Liver (tissue), 9 donors: ENCODE results near the gene CPNE5. TPM values are rescaled to one million over a fixed set of nuclear protein-coding genes. Genes with fewer than 3 reads are reported as not detected.

Experiments used
- DNase-seq: peaks from one replicate; pipeline ENCODE4 v3.0.0-alpha.2; 2017; ENCODE audit warnings: low spot score
- H3K27ac ChIP-seq, 2 donors: one replicate each; pipeline ENCODE4 v1.7.0; 2013; ENCODE audit warnings: inconsistent platforms in 2 of 2, low read length in 2 of 2, control low read depth in 1 of 2, low read depth in 1 of 2, mild to moderate bottlenecking in 1 of 2
- H3K27me3 ChIP-seq, 4 donors: one replicate each; pipeline versions ENCODE4 v1.6.1 to v1.7.0; 2013; ENCODE audit warnings: low read length in 3 of 4, inconsistent platforms in 1 of 4, mild to moderate bottlenecking in 1 of 4, moderate library complexity in 1 of 4; ENCODE audit not compliant: control insufficient read depth in 4 of 4, insufficient read depth in 4 of 4
- H3K36me3 ChIP-seq, 4 donors: one replicate each; pipeline versions ENCODE4 v1.6.1 to v1.7.0; 2013; ENCODE audit warnings: low read length in 3 of 4, mild to moderate bottlenecking in 3 of 4, low read depth in 1 of 4, moderate library complexity in 1 of 4; ENCODE audit not compliant: control insufficient read depth in 4 of 4, insufficient read depth in 3 of 4
- H3K4me1 ChIP-seq, 4 donors: one replicate each; pipeline versions ENCODE4 v1.6.1 to v1.7.0; 2013; ENCODE audit warnings: low read length in 3 of 4, mild to moderate bottlenecking in 3 of 4, moderate library complexity in 1 of 4; ENCODE audit not compliant: control insufficient read depth in 4 of 4, insufficient read depth in 4 of 4
- H3K4me3 ChIP-seq, 3 donors: one replicate each; pipeline versions ENCODE4 v1.6.1 to v1.7.0; 2013; ENCODE audit warnings: low read length in 3 of 3, control low read depth in 1 of 3, low read depth in 1 of 3, mild to moderate bottlenecking in 1 of 3
- H3K9ac ChIP-seq, 2 donors: one replicate each; pipeline ENCODE4 v1.7.0; 2013; ENCODE audit warnings: low read length in 2 of 2, mild to moderate bottlenecking in 2 of 2, moderate library complexity in 2 of 2, control low read depth in 1 of 2, low read depth in 1 of 2
- H3K9me3 ChIP-seq, 4 donors: one replicate each; pipeline versions ENCODE4 v1.6.1 to v1.7.0; 2013; ENCODE audit warnings: low read length in 3 of 4; ENCODE audit not compliant: control insufficient read depth in 4 of 4
- ATF3 ChIP-seq: IDR thresholded peaks from 2 replicates; pipeline ENCODE4 v1.6.1; 2016; ENCODE audit warnings: antibody characterized with exemption
- CTCF ChIP-seq: fragments of 150-350 bp; IDR thresholded peaks from 2 replicates; pipeline ENCODE4 v1.5.1; 2017; ENCODE audit warnings: improper control_type of control experiment, low read depth, low read length; ENCODE audit not compliant: missing input control
- EGR1 ChIP-seq, 2 donors: IDR thresholded peaks; 2 replicates each; pipeline ENCODE4 v1.6.1; 2016 to 2018; ENCODE audit warnings: antibody characterized with exemption in 2 of 2, low read depth in 2 of 2
- FOXA1 ChIP-seq: IDR thresholded peaks from 2 replicates; pipeline ENCODE4 v1.6.1; 2016; ENCODE audit warnings: antibody characterized with exemption
- FOXA2 ChIP-seq: IDR thresholded peaks from 2 replicates; pipeline ENCODE4 v1.6.1; 2016; ENCODE audit warnings: antibody characterized with exemption
- HNF4G ChIP-seq: IDR thresholded peaks from 2 replicates; pipeline ENCODE4 v1.6.1; 2016; ENCODE audit warnings: antibody characterized with exemption
- MAX ChIP-seq: IDR thresholded peaks from 2 replicates; pipeline ENCODE4 v1.6.1; 2016; ENCODE audit warnings: antibody characterized with exemption
- NR2F2 ChIP-seq: IDR thresholded peaks from 2 replicates; pipeline ENCODE4 v1.6.1; 2016; ENCODE audit warnings: antibody characterized with exemption
- RAD21 ChIP-seq, 2 donors: IDR thresholded peaks; 2 replicates each; pipeline ENCODE4 v1.6.1; 2016; ENCODE audit warnings: antibody characterized with exemption in 2 of 2, mild to moderate bottlenecking in 2 of 2
- RXRA ChIP-seq, 2 donors: IDR thresholded peaks; 2 replicates each; pipeline ENCODE4 v1.6.1; 2017 to 2018; ENCODE audit warnings: antibody characterized with exemption in 2 of 2, mild to moderate bottlenecking in 1 of 2
- SP1 ChIP-seq: IDR thresholded peaks from 2 replicates; pipeline ENCODE4 v1.6.1; 2018; ENCODE audit warnings: antibody characterized with exemption, mild to moderate bottlenecking
- TAF1 ChIP-seq: conservative IDR thresholded peaks from 2 replicates; pipeline ENCODE4 v1.6.1; 2016; ENCODE audit warnings: antibody characterized with exemption, mild to moderate bottlenecking
- YY1 ChIP-seq: IDR thresholded peaks from 2 replicates; pipeline ENCODE4 v1.6.1; 2016; ENCODE audit warnings: antibody characterized with exemption, mild to moderate bottlenecking
- ZBTB33 ChIP-seq: IDR thresholded peaks from 2 replicates; pipeline ENCODE4 v1.6.1; 2016; ENCODE audit warnings: antibody characterized with exemption
- WGBS: extraction: QIAGEN DNeasy Blood & Tissue Kit; methylation state at CpG from one replicate; pipeline ENCODE4 v1.1.7; 2013; 5-methylcytosine and 5-hydroxymethylcytosine counted together
- polyA plus RNA-seq, 2 donors: library from polyadenylated mRNA; stranded (reverse) in 1 of 2; unstranded in 1 of 2; fragments of 200-250 nt in 1 of 2; fragments of >200 nt in 1 of 2; fragmentation: Nextera tagmentation in 1 of 2; extraction: Ambion mirVana in 1 of 2; gene quantifications; one replicate each; pipeline versions ENCODE4 v1.2.1 to v1.2.3, GENCODE V29; 2013 to 2015
- total RNA-seq, 2 donors: library from RNA; depleted of rRNA; stranded (reverse); fragments of >200 nt; gene quantifications; one replicate each; pipeline ENCODE4 v1.2.3, GENCODE V29; 2014
- TF ChIP-seq, protein P1 (sequence below): IDR thresholded peaks from 2 replicates; pipeline ENCODE4 v1.6.1; 2016; ENCODE audit warnings: antibody characterized with exemption, mild to moderate bottlenecking
- donor health status: healthy.
- donor health status: healthy.
- donor health status: healthy.
- donor health status: healthy.
- donor health status: healthy.

The CPNE5 gene
- total and polyA plus RNA-seq, 4 donors: 0.24 to 1.1 (median 0.44) TPM

DNA sequence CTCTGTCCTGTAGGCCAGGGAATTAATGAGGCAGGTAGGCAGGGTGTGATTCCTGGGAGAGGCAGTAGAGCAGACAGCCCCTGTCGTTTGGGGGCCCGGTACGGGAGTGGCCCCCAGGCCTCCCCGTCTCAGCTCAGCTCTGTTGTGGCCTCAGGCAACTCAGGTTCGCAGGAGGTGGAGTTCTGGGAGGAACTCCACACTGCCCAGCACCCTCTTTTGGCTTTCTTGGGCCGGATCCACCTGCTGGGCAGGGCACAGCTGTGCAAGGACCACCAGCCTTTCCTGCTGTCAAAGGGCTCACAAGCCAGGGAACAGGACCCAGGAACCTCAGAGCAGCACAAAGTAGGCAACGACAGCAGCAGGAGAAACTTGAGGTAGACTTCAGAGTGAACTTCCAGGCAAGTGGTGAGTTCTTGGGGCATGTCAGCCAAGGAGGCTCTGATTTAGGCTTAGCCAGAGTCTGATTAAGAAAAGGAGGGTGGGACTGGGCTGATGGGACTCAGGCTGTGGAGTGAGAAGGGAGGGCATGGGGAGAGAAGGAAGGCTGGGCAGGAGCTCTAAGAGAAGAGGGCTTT, 104.7 kb downstream of the CPNE5 start:
- no peaks in the 10 kb centered on the region for H3K9me3 ChIP-seq
- peaks cover 0 to 3% (median 0%) of the 10 kb centered on the region in 4 donors for H3K4me1 ChIP-seq
- no peak overlapping the region for H3K4me3 ChIP-seq
- no peak for TF ChIP-seq RAD21 (IDR thresholded peaks at IDR 0.05)
- no peak overlapping the region for H3K27ac ChIP-seq
- H3K9ac ChIP-seq: no peak overlapping the region
- no peaks in the 10 kb centered on the region for H3K36me3 ChIP-seq
- 81% methylated on average over 7 of the region's 7 CpGs for WGBS
- H3K27me3 ChIP-seq: no peaks in the 10 kb centered on the region
- DNase-seq: no peak

DNA sequence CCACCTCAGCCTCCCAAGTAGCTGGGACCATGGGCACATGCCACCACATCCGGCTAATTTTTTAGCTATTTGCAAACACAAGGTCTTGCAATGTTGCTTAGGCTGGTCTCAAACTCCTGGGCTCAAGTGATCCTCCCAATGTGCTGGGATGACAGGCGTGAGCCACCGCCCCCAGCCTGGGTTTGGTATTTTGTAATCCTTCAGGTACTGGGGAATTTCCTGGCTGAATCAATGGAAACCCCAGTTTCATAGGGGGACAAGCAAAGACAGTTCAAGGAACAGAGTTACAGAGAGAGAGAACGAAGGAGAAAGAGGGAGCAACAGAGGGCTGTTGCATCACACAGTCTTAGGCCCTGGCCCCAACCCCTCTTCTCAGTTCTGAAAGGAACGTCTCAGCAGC, 105.9 kb downstream of the CPNE5 start:
- 84% methylated on average over 5 of the region's 5 CpGs for WGBS
- no peak overlapping the region for H3K9ac ChIP-seq

More for the DNA sequence above, 105.9 kb downstream of the CPNE5 start:
- Histone ChIP-seq H3K9me3 (no peaks in the 10 kb centered on the region), H3K4me3 (no peak overlapping the region), H3K36me3 (no peaks in the 10 kb centered on the region), H3K27ac (no peak overlapping the region), H3K27me3 (no peaks in the 10 kb centered on the region), H3K4me1 (peaks cover 0 to 3% (median 0%) of the 10 kb centered on the region in 4 donors)
- DNase-seq: no peak
- no peak for TF ChIP-seq FOXA1
- no peak for TF ChIP-seq ZBTB33
- TF ChIP-seq ATF3: no peak
- no peak for TF ChIP-seq SP1
- TF ChIP-seq HNF4G: no peak
- no peak for TF ChIP-seq MAX
- TF ChIP-seq FOXA2: no peak
- TF ChIP-seq, protein P1, sequence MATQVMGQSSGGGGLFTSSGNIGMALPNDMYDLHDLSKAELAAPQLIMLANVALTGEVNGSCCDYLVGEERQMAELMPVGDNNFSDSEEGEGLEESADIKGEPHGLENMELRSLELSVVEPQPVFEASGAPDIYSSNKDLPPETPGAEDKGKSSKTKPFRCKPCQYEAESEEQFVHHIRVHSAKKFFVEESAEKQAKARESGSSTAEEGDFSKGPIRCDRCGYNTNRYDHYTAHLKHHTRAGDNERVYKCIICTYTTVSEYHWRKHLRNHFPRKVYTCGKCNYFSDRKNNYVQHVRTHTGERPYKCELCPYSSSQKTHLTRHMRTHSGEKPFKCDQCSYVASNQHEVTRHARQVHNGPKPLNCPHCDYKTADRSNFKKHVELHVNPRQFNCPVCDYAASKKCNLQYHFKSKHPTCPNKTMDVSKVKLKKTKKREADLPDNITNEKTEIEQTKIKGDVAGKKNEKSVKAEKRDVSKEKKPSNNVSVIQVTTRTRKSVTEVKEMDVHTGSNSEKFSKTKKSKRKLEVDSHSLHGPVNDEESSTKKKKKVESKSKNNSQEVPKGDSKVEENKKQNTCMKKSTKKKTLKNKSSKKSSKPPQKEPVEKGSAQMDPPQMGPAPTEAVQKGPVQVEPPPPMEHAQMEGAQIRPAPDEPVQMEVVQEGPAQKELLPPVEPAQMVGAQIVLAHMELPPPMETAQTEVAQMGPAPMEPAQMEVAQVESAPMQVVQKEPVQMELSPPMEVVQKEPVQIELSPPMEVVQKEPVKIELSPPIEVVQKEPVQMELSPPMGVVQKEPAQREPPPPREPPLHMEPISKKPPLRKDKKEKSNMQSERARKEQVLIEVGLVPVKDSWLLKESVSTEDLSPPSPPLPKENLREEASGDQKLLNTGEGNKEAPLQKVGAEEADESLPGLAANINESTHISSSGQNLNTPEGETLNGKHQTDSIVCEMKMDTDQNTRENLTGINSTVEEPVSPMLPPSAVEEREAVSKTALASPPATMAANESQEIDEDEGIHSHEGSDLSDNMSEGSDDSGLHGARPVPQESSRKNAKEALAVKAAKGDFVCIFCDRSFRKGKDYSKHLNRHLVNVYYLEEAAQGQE: no peak
- TF ChIP-seq RXRA (IDR thresholded peaks at IDR 0.05): no peak
- TF ChIP-seq CTCF: no peak
- no peak for TF ChIP-seq TAF1
- TF ChIP-seq NR2F2: no peak
- TF ChIP-seq YY1: no peak
- no peak for TF ChIP-seq EGR1 (IDR thresholded peaks at IDR 0.05; ENCODE audit: low read depth in 2 of 2)
